ENCODE results near the gene KRTAP10-8. TPM values are rescaled to one million over a fixed set of nuclear protein-coding genes. Genes with fewer than 3 reads are reported as not detected.
A peak's percentile ranks its signal among the peaks of the same experiment; 100 is the strongest.
"Not testable (repeated sequence)": the region's sequence is repeated elsewhere in the genome, so short reads cannot be mapped to it uniquely, and the experiment has no call there.

KRTAP10-8 gene
- total RNA-seq, 4 donors from 2014 or later = 1.3 to 7.2 TPM; not detected in 2

GRCh38 chr21:44589094-44589493 lies 22.8 kb upstream of the KRTAP10-8 start:
- Histone ChIP-seq H3K9me3 (no peaks in the 10 kb centered on the region), H3K4me1 (peaks cover 10% of the 10 kb centered on the region), H3K27me3 (peaks cover 52% of the 10 kb centered on the region), H3K4me3 (no peak overlapping the region), H3K36me3 (no peaks in the 10 kb centered on the region), H3K27ac (no peak overlapping the region)
- WGBS = 97% methylated on average over 2 of the region's 2 CpGs
- no peak for DNase-seq (ENCODE audit: low spot score in 2 of 2)
- TF ChIP-seq POLR2A (IDR thresholded peaks at IDR 0.05) = no peak
- TF ChIP-seq POLR2AphosphoS5 (IDR thresholded peaks at IDR 0.05) = no peak
- TF ChIP-seq CTCF (IDR thresholded peaks at IDR 0.05) = no peak
- TF ChIP-seq EP300 (IDR thresholded peaks at IDR 0.05) = no peak

- DNase-seq (ENCODE audit: low spot score in 2 of 2) = peak in 1 of 2 donors; percentile 77
- Histone ChIP-seq H3K27ac (no peak overlapping the region), H3K4me1 (peaks cover 10% of the 10 kb centered on the region), H3K9me3 (no peaks in the 10 kb centered on the region), H3K4me3 (no peak overlapping the region), H3K27me3 (peaks cover 48% of the 10 kb centered on the region), H3K36me3 (no peaks in the 10 kb centered on the region)
- WGBS = 82% methylated on average over 16 of the region's 24 CpGs
- no peak for TF ChIP-seq POLR2AphosphoS5 (IDR thresholded peaks at IDR 0.05)
- TF ChIP-seq POLR2A (IDR thresholded peaks at IDR 0.05) = no peak
- no peak for TF ChIP-seq EP300 (IDR thresholded peaks at IDR 0.05)
- TF ChIP-seq CTCF (IDR thresholded peaks at IDR 0.05) = no peak
Observed at GRCh38 chr21:44589586-44590305, 22.1 kb upstream of the KRTAP10-8 start.

GRCh38 chr21:44590311-44590721 lies 21.6 kb upstream of the KRTAP10-8 start:
- no peak overlapping the region for H3K4me3 ChIP-seq
- H3K4me1 ChIP-seq = peaks cover 10% of the 10 kb centered on the region
- peak in 1 of 2 donors; percentile 81 for DNase-seq (ENCODE audit: low spot score in 2 of 2)
- H3K27ac ChIP-seq = no peak overlapping the region
- H3K27me3 ChIP-seq = peaks cover 44% of the 10 kb centered on the region
- no peaks in the 10 kb centered on the region for H3K9me3 ChIP-seq
- H3K36me3 ChIP-seq = no peaks in the 10 kb centered on the region
- TF ChIP-seq CTCF (IDR thresholded peaks at IDR 0.05) (no peak), POLR2AphosphoS5 (IDR thresholded peaks at IDR 0.05) (no peak), POLR2A (IDR thresholded peaks at IDR 0.05) (no peak), EP300 (IDR thresholded peaks at IDR 0.05) (no peak)
- WGBS = 69% methylated on average over 8 of the region's 10 CpGs

GRCh38 chr21:44590897-44591800 lies 20.7 kb upstream of the KRTAP10-8 start:
- not testable (repeated sequence) for H3K27ac ChIP-seq, H3K36me3 ChIP-seq, H3K9me3 ChIP-seq, H3K4me3 ChIP-seq, H3K4me1 ChIP-seq
- peak in 1 of 2 donors; percentile 49 for DNase-seq (ENCODE audit: low spot score in 2 of 2)
- peaks cover 36% of the 10 kb centered on the region for H3K27me3 ChIP-seq
- WGBS = 56% methylated on average over 13 of the region's 19 CpGs

- peaks cover 38% of the 10 kb centered on the region for H3K27me3 ChIP-seq
- not testable (repeated sequence) for H3K4me1 ChIP-seq, H3K9me3 ChIP-seq, H3K36me3 ChIP-seq, H3K4me3 ChIP-seq, H3K27ac ChIP-seq
- peak in 1 of 2 donors; percentile 62 for DNase-seq (ENCODE audit: low spot score in 2 of 2)
- WGBS = no CpG with 5 or more reads among the region's 4 CpGs
Observed at GRCh38 chr21:44591801-44592130, 20.1 kb upstream of the KRTAP10-8 start.
